GM21390 (cell line): Measurements from ENCODE around the gene MBOAT2.

Experiments used
- ATAC-seq: cut with Tn5 transposase; IDR thresholded peaks from one replicate; pipeline ENCODE4 v1.9.1; 2021; ENCODE audit not compliant: unreplicated experiment

The MBOAT2 gene

GRCh38 chr2:8862230-8862629 lies 141.3 kb downstream of the MBOAT2 start:
- ATAC-seq: no peak

GRCh38 chr2:8861797-8862196 lies 141.7 kb downstream of the MBOAT2 start:
- ATAC-seq: no peak

- ATAC-seq: no peak
Measured at GRCh38 chr2:8860239-8860638, 143.2 kb downstream of the MBOAT2 start.

- ATAC-seq: no peak
Measured at GRCh38 chr2:8858910-8859309, 144.6 kb downstream of the MBOAT2 start.

- ATAC-seq: no peak
Measured at GRCh38 chr2:8858264-8858663, 145.2 kb downstream of the MBOAT2 start.

GRCh38 chr2:8857709-8858108 lies 145.8 kb downstream of the MBOAT2 start:
- no peak for ATAC-seq

GRCh38 chr2:8856176-8856575 lies 147.3 kb downstream of the MBOAT2 start:
- no peak for ATAC-seq

GRCh38 chr2:8855010-8855409 lies 148.5 kb downstream of the MBOAT2 start:
- no peak for ATAC-seq

GRCh38 chr2:8853426-8853825 lies 150.1 kb downstream of the MBOAT2 start:
- no peak for ATAC-seq

- ATAC-seq: no peak
Measured at GRCh38 chr2:8851811-8852560, 151.5 kb downstream of the MBOAT2 start.

GRCh38 chr2:8850845-8851487 lies 152.5 kb downstream of the MBOAT2 start:
- ATAC-seq: no peak

GRCh38 chr2:8849327-8849726 lies 154.2 kb downstream of the MBOAT2 start:
- ATAC-seq: no peak

GRCh38 chr2:8848328-8849100 lies 155.0 kb downstream of the MBOAT2 start:
- ATAC-seq: no peak

- ATAC-seq: no peak
Measured at GRCh38 chr2:8847400-8847799, 156.1 kb downstream of the MBOAT2 start.

- no peak for ATAC-seq
Measured at GRCh38 chr2:8841932-8842331, 161.6 kb downstream of the MBOAT2 start.

- no peak for ATAC-seq
Measured at GRCh38 chr2:8840475-8841091, 162.9 kb downstream of the MBOAT2 start.

- ATAC-seq: no peak
Measured at GRCh38 chr2:8839189-8839965, 164.1 kb downstream of the MBOAT2 start.

GRCh38 chr2:8837795-8838140 lies 165.7 kb downstream of the MBOAT2 start:
- ATAC-seq: no peak

- peak; percentile 90 for ATAC-seq
Measured at GRCh38 chr2:8836971-8837794, 166.3 kb downstream of the MBOAT2 start, which contains the start of gene KIDINS220. Gene KIDINS220, minus strand, starts transcription at chr2:8837613. Its CDS starts 10,520 bp downstream, at chr2:8827093.

- ATAC-seq: no peak
Measured at GRCh38 chr2:8835279-8835678, 168.2 kb downstream of the MBOAT2 start.
